Stimulated activated CD4-positive, alpha-beta T cell treated with anti-CD3 and anti-CD28 coated beads, Interleukin-1b, Interleukin-23, amount 100 ng/mL, for 48 hours (primary cell): ENCODE data around the gene CASZ1.

ENCODE experiments used
- DNase-seq: peaks from one replicate; pipeline ENCODE4 v3.0.0-alpha.2; 2020

The CASZ1 gene

DNA sequence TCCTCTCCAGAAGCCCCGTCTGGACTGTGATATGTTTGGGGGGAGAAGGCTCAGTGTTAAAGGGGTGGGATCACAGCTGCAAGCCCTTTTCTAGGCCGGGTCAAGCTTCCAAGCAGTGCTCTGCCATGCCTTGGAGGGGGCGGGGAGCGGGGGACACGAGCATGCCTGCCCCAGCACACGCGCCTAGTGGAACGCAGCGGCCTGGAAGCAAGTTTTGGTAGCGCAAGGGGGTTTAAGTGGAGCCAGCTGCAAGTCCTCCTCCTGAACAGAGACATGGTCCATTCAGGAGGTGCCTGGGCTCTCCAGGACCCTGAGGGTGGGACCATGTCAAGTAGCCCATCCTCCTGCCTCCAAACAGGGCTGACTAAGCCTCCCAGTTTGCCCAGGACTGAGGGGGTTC is 112.2 kb downstream of the CASZ1 start:
- no peak for DNase-seq

DNA sequence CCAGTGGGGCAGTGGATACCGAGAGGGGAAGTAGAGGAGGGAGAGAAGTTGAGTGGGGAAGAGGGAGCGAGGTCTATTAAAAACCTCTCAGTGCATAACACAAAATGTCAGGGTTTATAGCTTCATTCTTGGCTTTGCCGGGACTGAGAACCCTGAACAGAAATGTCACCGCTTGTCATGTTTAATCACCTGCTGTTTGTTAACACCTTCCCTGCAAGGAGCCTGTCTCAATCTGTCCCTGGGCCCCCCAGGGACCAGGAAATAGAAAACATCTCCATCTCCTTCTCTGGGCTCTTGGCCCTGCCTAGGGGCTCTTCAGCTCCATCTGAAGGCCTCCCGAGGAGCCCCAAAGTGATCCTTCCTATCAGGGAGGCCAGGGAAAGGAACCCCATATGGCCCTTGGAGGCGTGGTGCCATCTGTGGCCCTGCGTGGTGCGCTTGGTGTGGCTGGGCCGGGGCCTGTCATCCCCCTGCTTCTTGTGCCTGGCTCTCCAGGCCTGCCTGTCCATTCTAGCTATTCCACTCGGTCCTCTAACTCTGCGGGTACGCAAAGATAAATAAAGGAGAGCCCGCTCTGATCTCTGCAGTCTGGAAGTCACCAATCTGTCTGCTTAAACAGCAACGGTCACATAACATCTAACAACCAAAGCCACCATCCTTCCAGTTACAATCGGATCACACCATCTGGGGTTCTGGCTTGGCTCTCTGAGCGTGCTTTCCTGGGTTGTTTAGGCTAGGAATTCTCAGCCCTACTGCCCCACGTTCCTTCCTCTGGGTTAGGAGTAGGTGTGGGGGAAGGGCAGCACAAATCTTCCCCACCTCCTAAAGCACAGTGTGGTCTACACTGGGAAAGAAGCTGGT is 113.8 kb downstream of the CASZ1 start:
- DNase-seq = no peak

DNA sequence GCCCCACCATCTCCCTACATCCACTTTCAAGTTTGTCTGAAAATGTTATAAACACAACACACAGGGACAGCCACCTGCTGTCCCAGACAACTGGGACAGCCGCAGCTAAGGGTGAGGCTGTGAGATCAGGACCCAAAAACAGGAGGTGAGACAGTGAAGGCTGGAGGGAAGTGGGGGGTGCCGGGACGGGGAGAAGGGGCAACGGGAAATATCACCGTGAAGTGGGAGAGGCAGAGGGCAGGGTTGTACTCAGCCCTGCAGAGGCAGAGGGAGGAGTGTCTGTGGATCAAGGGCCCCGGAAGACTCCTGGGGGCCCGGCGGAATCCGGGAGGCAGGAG is 114.4 kb downstream of the CASZ1 start:
- DNase-seq = no peak

DNA sequence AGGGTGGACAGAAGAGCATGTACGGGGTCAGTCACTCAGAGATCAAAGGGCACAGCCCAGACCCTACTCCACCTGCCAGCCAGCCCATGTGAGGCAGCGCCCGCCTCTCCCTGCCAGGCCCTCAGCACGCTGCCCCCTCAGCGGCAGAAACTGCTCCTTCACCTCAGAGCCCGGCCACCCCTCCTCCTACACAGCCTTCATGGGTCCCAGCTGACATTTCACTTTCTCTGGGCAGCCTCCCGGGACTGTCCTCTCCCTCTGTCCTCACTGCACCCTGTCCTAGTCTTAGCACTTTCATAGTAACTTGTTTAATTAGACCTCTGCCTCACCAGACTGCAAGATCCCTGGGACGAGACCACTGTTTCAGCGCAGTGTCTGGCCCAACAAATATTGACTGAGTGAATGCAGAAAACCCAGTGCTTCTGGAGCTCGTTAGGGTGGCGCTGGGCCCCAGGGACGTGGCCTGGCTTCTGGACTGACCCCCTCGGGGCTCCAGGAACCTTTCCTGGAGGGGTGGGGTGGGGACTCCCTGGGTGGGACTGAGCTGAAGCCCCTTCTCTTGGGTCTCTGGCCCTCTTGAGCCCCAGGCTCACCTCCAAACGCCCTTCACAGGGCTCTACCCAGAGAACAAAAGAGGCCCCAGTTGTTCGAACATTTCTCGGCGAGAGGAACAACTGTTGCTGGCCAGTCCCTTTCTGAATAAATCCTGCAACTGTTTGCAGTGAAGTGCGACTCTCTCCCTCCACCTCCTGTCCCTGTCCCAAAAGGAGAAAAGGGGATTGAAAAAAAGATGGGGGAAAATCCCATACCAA is 114.9 kb downstream of the CASZ1 start:
- no peak for DNase-seq

DNA sequence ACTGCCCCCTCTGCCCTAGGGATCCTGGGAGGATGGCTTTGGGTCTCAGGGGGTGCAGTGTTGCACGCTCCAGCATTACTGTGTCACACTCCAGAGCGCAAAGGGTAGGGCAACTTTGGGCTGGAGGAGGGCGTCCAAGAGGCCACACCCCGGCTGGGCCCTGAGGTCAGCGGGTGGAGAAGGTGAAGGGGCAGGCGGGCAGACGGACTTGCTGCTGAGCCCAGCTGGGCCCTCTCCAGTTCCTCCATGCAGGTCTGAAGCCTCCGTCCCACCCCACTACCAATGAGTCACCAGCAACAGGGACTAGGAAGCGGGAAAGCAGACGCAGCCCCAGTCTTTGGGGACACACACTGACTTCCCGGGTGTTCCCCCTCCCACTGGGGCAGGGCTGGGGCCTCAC is 116.0 kb downstream of the CASZ1 start:
- no peak for DNase-seq

DNA sequence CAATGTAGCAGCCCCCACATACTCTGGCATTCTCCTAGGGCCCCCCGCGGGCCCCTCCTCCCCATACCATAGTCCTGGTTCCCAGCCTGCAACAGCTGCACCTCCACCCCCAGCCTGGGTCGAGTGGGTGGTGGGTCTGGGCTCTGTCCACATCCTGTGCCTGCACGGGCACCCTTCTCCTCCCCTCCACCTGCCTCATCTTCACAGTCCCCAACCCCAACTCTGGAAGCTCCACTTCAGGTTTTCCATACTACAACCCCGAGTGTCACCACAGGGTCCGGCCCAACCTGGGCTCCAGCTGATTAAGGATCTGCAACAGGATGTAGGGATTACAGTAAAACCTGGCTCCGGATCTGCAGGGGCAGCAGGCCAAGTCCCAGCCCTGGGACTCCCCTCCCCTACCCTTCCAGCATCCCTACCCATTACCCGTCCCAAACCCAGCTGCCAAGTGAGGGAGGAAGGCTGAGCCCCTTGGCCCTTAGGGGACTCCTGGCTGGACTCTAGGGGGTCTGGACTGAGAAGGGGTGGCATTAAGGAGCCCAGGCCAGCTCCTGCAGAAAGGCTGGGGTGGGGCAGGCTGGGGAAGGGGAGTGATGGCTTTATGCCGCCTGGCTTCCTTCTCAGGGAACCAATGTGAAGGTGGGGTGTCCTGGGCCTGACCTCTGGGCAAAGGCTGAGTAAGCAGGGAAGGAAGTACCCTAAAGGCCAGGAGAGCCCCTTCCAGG is 116.8 kb downstream of the CASZ1 start:
- no peak for DNase-seq

DNA sequence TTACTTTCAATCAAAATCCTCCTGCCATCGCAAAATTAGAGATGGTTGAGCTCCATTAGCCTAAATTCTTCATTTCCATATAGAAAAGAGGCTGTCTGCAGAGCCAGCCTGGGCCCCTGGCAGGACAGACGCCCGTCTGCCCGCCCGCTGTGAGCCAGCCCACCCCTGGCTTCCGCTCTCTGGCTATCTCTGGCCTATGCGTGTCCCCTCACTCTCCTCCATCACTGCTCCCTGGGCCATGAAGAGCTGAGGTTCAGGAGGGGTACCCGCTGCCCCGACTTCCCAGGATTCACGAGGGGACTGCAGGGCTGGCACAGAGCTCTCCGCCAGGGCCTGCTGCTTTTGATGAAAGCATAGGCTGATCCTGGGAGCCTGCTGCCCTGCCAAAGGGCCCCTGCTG is 117.6 kb downstream of the CASZ1 start:
- DNase-seq = no peak

DNA sequence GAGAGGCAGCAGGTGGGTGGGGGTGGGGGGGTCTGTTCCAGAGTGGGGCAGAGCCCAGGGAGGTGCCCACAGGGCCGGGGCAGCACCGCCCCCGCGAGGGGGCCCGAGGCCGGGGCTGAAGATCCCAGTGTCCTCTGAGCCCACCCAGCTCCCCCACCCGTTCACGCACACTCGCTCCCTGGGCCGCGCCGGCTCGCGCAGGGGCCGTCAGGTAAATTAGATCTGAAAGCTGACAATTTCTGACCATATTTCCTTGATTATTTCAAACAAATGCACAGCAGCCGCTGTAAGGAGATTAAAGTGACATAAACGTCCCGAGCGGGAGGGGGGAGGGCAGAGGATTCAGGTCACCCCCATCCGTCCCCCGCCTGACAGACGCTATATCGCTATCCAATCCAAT is 118.0 kb downstream of the CASZ1 start:
- DNase-seq = no peak

DNA sequence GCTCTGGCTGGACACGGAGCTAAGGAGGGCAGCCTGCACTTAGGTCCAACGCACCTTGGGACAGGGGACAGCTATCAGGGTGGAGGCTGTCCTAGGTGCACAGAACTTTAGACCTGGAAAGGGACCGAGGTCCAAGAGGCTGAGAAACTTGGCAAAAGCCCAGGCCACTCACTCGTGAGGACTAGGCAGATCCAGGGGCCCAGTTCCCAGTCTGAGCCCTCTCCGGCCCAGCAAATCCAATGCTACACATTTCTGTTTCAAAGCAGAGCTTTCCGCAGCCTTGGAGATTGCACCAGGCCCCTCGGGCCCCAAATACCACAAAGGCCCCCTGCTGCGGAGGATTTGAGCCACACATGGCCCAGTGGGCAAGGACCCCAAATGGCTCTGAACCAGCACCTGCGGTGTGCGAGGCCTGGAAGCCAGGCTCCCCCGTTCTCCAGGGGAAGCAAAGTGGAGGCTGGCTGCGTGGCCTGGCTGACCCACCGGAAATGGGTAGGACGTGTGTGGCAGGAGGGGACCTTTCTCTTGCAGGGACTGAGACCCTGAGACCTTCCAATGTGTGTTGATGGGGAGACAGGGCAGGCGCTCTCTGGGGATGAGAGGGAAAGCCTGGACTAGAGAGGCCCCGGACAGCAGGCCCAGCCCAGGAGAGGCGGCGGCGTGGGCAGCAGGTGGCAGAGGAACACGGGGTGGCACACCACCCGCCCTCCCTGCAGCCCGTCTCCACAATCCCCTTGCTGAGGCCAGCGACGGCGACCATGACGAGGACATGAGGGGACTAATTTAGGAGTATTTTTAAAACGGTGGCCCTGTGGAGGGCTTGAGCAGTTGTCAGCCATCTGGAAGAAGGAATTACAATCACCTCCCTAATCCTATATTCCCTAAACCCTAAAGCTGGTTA is 118.7 kb downstream of the CASZ1 start:
- DNase-seq = no peak

DNA sequence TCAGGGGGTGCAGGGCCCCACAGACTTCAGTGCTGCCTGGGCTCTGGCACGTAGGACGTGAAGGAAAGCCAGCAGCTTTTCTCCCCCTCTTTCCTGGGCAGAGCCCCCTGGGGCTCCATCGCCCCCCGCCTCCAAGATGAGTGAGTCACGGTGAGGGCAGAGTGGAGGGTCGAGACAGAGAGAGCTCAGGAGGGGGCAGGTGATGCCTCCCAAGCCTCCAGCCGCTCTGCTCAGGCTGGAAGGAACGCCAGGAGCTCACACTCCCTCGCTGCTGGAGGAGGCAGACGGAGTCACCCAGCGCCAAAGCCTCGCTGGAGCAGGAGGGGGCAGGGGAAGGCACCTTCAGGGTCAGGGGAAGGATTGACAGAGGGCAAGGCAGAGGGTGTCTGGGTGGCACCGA is 119.5 kb downstream of the CASZ1 start:
- no peak for DNase-seq

DNA sequence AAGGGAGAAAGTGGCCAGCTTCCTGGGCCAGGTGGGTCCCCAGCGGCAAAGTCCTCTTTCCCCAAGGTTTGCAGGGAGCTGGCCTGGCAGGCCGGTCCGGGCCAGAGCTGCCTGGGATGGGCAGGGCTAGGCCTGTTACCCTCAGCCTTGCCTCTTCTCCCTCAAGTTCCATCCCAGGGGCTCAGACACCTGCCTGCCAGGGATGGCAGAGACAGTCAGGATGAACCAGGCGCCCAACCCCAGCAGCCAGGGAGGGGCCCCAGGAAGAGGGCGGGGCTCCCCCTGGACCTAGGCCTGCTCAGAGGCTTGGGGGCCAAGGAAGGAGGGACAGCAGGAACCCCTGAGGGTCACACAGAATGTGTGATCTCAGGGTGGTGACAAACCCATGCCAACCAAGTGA is 120.6 kb downstream of the CASZ1 start:
- no peak for DNase-seq

DNA sequence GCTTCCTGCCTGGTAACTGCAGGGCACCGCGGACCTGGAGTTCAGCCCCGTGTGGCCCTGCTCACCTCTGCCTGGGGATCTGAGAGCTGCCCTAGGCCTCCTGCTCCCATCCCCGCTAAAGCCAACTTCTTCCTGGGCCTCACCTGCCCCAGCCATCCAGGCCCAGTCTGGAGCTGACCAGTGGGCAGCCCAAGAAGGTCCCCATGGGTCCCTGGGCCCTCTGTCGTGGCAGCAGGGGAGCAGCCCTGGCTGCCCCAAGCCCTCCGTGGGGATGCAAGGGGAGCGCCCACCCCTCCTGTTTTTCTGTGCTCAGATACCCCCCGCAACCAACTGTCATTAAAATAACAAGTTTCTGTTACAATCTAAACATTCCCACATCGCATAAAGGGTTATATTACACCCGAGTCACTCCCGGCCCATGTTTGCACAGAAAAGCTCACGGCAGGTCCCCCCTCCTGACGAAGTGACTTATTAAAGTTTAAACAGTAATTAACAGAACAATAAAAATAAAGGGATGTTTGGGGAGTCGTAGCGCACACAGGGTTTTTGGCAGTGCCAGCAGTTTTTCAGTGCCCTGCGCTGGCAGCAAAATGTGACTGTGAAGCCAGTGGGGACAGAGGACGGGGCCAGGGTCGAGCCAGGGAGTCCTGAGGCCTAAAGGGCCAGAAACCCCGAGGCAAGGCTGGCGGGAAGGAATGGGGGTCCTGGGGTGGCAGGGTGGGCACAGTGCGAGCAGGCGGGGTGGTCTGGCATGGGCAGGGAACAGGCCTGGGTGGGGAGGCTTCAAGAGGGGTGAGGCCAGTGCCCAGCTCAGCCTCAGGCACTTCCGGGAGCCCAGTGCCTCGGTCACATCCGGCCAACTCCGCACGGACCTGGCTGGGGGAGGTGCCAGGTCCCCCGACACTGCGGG is 121.5 kb downstream of the CASZ1 start:
- no peak for DNase-seq

DNA sequence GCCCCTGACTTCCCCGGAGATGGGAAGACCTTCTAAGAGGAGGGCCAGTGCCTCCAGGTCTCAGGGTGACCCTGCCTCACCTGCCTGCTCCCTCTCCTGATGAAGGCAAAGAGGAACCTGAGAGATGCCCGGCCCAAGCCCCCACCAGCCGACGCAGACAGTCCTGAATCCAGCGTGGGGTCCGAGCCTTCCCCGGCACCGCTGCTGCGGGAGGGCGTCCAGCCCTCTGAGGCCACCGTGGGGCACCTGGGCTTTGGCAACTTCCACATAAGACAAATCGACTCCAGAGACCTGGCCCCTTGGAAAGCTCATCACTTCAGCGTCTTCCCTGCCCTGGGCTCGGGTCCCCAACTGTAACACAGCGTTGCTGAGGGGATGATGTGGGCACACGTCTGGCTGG is 122.2 kb downstream of the CASZ1 start:
- DNase-seq = no peak

DNA sequence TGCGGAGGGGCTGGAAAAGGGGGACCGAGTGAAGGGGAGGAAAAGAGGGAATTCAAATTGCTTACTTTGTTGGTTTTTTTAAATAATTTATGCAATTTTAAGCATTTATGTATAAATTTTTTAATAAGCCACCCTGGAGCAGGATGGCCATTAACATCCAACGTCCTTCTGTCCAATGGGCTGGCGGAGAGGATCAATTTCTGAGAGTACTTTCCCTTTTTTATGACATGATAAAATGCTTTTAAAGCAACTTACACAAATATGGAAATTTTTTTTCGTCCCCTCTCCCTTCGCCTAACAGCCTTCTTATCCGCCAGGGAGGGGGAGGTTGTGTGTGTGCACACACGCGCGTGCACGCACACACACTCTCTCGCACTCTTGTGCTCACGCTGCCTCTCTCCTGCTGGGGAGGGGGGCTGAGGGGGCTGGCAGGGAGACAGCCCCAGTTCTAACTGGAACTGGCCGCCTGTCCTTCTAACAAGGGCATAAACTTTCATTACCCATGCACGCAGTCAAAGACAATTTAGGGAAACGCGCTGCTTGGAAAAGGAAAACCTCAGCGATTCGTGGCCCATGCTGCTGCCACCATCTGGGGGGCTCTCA is 123.2 kb downstream of the CASZ1 start:
- DNase-seq = no peak

DNA sequence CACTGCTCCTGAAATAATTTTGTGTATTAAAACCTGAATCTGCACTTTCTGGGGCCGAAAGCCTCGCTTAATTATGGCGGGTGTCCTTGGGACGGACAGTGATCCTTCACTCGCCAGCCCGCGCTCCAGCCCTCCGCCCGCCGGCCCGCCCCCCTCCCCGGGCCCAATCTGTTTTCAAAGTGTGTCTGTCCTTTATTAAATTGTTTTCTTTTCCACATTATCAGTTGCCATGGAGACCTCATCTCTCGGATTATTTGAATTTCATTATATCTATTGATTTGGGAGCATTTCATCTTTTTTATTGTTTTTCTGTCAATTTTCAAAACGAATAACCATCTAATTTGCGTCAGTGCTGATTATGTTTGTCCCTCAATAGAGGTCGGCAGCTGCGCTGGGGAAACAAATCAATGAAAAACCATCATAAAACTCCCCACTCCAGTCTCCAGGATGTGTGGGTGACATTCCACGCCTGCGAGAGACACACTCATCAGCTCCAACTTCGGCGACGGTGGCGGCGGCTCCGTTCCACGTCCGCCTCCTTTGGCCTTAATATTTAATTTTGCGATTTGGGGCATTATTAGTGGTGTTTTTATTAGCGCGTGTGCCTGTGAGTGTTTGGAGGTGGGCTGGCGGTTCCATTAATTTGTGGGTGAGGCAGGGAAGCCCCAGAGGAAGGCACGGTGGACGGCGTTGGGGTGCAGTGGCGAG is 123.9 kb downstream of the CASZ1 start:
- DNase-seq = no peak

DNA sequence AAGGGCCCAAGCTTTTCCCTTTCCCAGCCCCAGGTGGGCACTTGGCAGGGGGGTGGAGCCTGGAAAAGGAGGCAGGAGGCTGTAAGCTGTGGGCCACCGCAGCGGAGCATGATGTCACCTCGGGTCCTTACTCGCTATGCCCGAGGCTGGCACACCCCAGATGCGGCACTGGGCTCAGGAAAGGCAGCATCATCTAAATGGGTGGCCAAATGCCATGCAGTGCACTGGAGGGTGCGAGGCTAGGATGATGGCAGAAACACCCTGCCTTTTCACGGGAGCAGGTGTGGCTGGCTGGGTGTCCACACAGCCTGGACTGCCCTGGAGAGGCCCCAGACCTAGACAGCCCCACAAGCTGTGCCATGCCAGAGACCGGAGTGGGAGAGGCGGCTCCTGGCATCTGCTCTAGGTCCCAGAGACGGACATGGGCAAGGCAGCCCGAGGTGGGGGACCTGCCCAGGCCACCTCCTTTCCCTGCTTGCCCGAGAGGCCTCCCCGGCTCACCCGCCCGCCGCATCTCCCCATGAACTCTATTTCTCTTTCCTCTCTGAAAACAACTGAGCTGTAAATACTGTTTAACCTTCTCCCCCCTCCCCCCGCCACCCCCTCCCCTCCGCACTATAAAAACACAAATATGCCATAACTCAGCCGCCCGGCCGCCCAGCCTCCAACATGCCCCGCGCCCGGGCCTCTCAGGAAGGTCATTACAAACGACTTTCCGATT is 124.7 kb downstream of the CASZ1 start:
- DNase-seq = no peak

DNA sequence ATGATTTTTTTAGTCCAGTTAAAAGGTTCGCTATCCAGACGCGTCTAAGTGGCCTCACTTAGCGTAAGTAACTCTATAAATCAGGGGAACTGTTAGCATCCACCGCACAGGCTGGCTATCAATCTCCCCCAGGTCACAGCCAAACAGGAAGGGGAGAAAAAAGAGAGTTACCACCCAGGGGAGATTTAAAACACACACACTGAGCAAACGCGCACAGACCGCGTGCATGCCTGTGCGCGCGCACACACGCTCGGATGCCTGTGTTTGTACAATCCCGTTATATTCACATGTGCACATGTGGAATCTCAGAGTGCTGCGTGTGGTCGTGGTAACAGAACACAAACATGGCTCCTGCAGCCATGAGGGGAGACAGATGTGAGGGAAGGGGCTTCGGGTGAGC is 125.4 kb downstream of the CASZ1 start:
- DNase-seq = no peak

DNA sequence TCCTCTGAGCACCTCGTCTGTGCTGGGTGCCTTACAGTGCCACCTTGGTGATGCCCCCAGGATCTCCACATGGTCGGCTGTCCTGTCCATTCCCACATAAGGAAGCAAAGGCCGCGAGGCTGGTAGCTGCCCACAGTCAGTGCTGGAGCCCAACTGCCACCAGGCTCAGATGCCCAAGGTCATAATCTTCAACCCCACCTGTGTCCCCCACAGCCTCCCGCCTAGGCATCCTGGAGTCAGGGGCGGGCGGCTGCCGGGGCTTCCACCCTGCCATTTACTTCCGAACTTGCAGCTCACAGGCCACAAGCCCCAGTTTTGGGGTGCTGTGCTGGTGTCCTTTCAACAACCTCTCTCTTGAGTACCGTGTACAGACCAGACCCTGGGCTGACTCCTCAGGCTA is 126.3 kb downstream of the CASZ1 start:
- DNase-seq = no peak

DNA sequence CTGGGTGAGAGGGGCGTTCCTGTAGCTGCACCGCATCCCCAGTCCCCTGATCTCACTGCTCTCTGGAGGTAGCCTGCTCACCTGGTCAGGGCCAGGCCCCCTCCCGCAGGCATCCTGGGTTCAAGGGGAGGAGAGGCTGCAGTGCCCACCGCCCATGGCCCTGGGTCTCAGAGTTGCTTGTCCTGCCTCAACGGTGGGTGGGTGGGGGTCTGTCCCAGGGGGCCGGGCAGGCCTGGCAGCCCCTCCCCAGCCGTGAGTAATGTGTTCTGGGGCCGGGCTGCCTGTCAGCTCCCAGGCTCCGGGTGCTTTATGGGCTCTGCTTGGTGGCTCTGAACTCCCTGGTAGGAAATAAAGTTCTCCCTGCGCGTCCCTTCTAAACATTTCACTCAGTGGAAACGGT is 126.9 kb downstream of the CASZ1 start:
- DNase-seq = no peak
